Forelimb muscle (tissue), 1 donor: ENCODE results near the gene ZBTB5. TPM values are rescaled to one million over a fixed set of nuclear protein-coding genes. Genes with fewer than 3 reads are reported as not detected.
"Not testable (repeated sequence)": the region's sequence is repeated elsewhere in the genome, so short reads cannot be mapped to it uniquely, and the experiment has no call there.

Experiments
- DNase-seq: peaks from one replicate; pipeline ENCODE4 v3.0.0-alpha.2; 2013; ENCODE audit warnings: low read depth
- polyA plus RNA-seq: library from polyadenylated mRNA; unstranded; fragments of 120-200 nt; gene quantifications from one replicate; pipeline ENCODE4 v1.2.1, GENCODE V29; 2013; ENCODE audit not compliant: insufficient read length

The ZBTB5 gene
- polyA plus RNA-seq, 1 donor: 14.8 TPM

DNA sequence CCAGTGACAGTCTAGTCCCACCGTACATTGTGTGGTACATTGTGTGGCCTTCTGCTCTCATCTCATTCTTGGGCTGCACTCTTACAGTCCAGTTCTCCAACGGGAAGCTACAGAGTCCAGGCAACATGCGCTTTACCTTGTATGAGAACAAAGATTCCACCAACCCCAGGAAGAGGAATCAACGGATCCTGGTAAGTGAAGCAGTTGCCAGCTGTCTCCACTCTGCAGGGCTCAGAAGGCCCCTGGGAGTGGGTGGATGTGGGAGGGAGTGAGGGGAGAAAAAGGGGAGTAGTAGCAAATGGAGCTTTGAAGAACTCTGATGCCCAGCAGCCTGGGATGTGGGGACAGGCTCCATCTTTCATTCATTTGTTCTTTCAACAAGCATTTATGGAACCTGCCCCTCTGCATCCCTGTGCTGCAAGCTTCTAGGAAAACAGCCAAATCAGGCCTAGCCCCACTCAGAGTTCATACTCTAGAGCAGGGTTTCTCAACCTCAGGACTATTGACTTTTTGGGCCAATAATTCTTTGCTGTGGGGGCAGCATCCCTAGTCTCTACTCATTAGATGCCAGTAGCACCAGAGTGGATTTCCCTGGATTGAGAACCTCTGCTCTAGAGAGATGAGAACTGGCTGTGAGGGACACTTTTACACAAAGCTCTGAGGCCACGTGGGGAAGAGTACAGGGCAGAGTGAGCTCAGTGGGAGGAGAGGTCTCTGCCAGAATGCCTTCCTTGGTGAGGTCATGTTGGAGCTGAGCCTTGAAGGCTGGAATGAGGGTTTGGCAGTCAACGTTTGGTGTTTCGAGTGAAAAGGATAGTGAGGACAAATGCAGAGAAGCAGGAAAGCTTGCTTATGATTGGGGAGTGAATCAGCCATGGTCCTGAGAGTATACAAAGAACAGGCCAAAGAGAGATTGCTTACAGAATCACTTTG is 21.6 kb upstream of the ZBTB5 start:
- no peak for DNase-seq

DNA sequence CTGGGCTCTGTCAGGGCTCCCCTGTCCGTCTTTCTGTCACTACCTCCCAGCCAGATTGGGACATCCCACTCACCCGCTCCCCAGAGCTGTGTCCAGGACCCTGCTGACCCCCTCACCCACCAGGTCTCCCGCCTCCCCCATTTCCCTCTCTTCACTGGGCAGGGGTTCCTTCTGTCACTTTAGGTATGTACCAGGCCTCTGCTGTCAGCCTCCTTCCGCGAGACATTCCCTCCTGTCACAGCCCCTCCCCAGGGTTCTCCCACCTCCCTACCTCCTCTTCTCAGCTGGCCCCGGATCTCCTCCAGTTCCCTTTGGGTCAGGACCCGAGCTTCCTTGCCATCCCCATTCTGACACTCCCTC is 21.0 kb upstream of the ZBTB5 start:
- DNase-seq: no peak

DNA sequence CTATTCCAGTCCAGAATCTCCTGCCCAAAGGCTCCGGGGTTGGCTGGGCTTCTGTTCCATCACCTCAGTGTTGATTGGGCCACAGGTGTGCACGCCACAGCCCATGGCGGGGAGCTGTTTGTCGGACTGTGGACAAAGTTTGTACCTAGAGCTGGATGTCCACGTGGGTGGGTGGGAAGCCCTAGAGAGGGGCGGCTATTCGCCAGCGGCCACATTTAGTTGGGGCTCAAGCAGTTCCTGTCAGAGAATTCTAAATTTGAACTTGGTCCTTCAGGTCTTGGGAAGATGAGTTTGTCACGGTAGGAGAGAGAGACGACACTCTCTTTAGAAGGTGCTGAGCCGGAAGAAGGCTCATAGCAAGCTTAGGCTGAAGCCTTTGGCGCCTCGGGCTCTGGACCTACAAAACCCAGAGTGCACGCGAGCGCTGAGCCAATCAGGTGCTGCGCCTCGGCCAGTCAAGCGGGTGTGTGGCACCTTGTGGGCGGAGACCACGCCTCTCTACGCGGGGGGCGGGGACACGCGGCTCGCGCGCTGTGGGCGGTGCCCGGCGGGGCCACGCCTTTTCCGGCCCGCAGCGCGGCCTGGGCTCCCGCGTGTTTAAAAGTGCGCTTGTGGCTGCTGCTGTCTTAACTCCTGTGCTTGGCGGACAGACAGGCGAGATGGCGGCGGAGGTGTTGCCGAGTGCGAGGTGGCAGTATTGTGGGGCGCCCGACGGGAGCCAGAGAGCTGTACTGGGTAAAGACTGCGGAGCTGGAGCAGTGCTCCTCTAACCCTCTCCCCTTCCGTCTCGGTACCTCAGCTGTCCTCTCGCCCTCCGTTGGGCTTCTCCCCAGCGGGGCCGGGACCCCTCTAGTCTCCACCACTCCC is 20.4 kb upstream of the ZBTB5 start, which contains the start of gene POLR1E:
Gene POLR1E (plus strand): TSS at position 560 of the 867 bp plus-strand sequence. CDS start 100 bp downstream, at position 660.
- no peak for DNase-seq

DNA sequence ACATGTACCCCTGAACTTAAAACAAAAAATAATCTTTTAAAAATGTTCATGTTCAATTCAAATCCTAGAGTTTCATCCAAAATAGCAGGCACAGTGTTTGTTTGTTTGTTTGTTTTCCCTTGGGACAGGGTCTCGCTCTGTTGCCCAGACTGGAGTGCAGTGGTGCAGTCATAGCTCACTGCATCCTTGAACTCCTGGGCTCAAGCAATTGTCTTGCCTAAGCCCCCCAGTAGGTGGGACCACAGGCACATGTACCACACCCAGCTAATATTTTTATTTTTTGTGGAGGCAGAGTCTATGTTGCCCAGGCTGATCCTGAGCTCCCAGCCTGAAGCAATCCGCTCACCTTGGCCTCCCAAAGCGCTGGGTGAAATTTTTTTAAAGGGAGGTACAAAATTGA is 15.5 kb upstream of the ZBTB5 start:
- DNase-seq: no peak

DNA sequence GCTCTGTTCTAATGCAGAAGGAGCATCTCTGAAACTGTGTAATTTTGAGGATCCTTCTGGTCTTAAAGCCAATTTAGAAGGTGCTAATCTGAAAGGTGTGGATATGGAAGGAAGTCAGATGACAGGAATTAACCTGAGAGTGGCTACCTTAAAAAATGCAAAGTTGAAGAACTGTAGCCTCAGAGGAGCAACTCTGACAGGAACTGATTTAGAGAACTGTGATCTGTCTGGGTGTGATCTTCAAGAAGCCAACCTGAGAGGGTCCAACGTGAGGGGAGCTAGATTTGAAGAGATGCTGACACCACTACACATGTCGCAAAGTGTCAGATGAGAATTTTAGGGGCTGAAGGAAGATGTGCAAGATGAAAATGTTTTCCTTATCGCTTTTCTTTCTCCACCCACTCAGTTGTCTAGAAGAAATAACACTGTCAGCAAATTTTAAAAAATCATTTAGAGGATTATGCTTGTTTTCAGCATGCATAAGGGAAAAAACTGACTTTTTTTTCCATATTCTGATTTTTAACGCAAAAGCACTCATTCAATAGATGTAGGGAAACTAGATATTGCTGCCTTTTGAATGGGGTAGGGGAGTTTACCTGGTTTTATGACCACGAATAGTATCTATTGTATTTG is 12.9 kb upstream of the ZBTB5 start:
- not testable (repeated sequence) for DNase-seq

DNA sequence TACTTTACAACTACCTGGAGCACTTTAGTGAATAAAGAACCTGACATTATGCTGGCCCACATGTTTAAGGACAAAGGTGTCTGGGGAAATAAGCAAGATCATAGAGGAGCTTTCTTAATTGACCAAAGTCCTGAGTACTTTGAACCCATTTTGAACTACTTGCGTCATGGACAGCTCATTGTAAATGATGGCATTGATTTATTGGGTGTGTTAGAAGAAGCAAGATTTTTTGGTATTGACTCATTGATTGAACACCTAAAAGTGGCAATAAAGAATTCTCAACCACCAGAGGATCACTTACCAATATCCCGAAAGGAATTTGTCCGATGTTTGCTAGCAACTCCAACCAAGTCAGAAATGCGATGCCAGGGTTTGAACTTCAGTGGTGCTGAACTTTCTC is 12.2 kb upstream of the ZBTB5 start:
- DNase-seq: not testable (repeated sequence)

DNA sequence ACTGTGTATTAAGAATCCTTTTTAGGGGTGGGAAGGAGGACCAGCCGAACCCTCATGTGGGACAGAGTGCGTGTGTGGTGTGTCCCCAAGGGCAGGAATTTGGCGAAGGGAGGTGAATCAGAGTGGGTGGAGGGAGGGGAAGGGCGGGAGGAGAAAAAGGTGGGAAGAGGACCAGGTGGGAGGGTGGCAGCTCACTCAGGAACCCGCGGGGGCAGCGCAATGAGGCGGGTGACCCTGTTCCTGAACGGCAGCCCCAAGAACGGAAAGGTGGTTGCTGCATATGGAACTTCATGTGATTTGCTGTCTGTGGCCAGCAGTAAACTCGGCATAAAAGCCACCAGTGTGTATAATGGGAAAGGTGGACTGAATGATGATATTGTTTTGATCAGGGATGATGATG is 11.7 kb upstream of the ZBTB5 start:
- DNase-seq: no peak

DNA sequence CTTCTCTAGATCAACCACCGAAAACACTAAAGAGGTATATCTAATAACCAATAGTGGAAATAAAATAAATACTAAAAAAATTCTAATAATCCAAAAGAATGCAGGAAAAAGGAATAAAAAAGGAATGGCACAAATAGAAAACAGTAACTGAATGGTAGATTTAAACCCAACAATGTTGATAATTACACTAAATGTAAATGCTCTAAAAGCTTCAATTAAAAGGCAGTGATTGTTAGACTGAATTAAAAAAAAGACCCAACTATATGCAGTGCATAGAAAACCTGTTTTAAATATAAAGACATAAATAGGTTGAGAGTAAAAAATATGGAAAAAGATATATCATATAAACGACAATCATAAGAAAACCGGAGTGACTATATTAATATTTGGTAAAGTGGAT is 9.2 kb upstream of the ZBTB5 start:
- no peak for DNase-seq

DNA sequence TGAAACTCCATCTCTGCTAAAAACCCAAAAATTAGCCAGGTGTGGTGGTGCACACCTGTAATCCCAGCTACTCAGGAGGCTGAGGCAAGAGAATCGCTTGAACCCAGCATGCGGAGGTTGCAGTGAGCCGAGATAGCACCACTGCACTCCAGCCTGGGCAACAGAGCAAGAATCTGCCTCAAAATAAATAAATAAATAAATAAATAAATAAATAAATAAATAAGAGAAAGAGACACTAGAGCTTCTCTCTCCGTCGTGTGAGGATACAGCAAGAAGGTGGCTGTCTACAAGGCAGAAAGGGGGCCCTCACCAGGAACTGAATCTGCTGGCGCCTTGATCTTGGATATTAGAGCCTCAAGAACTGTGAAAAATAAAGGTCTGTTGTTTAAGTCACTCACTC is 8.7 kb upstream of the ZBTB5 start:
- not testable (repeated sequence) for DNase-seq

DNA sequence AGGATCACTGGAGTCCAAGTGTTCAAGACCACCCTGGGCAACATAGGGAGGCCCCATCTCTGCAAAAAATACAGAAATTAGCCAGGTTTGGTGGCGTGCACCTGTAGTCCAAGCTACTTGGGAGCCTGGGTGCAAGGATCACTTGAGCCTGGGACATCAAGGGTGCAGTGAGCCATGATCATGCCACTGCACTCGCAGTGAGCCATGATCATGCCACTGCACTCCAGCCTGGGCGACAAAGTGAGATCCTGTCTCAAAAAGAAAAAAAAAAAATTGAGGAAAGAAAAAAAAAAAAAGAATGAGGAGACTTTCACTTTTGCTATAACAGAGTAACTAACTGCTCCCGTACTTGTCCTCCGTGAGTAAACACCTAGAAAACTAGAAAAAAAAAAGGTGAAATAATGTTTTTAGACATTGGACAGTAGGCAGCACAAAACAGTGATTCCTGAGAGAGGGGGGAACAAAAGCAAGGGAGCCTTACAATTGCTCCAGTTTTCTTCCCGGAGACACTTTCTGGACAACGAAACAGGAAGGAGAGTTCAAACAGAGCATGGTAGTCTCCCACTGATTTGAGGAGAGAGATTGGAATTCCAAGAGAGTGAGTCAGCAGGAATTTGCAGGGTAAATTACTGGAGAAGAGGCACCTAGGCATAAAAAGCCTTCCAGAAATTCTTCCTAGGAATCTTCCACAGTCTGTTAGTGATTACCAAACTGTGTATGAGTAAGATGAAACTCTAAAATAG is 6.9 kb upstream of the ZBTB5 start:
- no peak for DNase-seq

DNA sequence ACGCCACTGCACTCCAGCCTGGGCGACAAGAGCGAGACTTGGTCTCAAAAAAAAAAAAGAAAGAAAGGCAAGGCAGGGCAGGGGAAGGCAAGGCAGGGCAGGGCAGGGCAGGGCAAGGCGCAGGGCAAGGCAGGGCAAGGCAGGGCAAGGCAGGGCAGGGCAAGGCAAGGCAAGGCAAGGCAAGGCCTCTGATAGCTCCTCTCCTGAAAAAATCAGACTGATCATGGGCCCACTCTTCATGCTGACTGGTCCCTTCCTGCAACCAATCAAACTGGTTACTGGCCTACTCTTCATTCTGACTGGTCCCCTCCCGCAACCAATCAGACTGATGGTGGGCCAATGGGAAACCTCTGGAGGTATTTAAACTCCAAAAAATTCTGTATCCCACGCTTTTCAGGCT is 3.4 kb upstream of the ZBTB5 start:
- no peak for DNase-seq

DNA sequence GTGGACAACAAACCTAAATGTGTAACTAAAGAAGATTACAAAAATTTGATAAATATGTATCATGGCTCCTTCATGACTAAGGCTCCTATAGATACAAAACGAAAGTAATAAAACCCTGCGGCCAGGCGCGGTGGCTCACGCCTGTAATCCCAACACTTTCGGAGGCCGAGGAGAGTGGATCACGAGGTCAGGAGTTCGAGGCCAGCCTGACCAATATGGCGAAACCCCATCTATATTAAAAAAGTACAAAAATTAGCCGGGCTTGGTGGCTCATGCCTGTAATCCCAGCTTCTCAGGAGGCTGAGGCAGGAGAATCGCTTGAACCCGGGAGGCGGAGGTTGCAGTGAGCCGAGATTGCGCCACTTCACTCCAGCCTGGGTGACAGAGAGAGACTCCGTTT is 2.3 kb upstream of the ZBTB5 start:
- DNase-seq: not testable (repeated sequence)

DNA sequence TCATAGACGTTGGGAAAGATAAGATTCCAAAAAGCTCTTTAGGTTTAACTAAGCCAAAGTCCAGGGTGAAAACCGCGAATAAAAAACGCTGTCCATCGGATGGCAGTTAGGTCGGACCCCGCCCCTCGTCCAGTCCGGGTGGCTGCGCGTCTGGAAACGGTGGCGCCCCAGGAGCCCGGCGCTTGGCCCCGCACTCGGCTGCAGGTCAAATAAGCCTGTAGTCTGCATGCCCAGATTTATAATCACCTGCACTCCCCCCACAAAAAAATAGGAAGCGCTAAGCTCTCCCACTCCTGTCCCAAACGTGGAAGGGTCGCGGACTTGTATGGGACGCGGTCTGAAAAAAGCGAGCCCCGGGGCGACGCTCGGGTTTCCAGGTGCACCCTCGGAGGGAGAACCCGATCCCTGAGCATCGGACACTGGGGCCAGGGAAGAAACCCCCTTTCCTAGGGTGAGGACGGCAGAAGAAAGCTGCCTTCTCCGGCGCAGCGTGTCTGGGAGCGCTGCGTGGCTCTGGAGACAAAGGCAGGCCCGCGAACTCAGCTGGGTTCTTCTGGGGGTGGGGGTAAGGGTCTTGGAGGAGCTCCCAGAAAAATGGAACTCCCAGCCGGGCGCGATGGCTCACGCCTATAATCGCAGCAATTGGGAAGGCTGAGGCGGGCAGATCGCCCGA is 923 bp upstream of the ZBTB5 start:
- DNase-seq: peak; percentile 59

DNA sequence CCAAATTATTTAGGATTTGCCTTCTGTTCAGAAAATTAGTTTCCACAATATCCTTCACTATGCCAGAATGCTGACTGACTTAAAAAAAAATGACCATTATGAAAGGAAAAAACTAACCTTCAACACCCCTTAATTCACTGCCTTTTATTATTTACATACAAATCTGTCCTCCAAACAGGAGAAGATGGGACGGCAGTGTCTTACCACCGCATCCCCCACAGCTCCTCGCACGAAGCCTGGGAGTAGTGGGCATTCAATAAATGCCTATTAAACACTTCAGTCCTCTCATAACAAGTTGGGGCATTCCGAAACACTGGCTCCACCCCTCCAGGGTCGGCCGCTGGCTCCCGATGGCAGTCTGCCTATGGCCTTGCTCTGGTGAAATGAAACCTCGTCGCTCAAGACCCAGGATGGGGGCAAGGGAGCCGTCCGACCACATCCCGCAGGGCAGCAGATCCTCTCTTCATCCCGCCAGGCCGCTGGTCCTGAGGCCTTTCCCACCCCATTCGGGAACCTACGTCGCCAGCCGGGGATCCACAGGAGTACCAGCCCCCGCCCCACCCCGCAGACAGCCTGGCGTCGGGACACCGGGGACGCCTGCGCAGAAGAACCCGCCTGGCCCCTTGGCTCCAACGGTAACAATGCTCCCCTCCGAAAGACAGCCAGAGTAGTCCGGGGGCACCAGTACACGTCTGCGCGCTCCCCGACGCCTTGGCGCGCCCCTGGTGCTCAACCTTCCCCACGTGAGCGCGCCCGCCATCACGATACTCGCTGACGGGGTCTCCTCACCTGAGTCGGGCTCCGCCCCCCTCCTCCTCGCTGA is 613 bp downstream of the ZBTB5 start:
- no peak for DNase-seq

DNA sequence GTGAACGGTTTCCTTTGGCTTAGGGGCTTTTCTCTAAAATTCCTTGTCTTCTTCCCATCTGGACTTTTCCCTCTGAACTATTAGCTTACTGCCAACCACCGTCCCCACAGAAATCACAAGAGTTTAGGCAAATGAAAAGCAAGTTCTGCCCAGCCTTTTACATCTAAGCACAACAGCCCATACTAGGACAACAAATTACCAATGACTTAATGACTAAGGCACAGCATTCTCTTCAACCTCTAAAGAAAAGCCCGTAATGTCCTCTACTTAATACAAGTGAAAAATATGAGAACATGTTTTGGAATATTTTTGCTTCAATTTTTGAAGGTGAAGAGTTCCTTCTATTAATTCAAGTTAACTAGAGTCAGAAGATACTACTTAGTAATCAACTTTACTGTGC is 1.2 kb downstream of the ZBTB5 start:
- no peak for DNase-seq

DNA sequence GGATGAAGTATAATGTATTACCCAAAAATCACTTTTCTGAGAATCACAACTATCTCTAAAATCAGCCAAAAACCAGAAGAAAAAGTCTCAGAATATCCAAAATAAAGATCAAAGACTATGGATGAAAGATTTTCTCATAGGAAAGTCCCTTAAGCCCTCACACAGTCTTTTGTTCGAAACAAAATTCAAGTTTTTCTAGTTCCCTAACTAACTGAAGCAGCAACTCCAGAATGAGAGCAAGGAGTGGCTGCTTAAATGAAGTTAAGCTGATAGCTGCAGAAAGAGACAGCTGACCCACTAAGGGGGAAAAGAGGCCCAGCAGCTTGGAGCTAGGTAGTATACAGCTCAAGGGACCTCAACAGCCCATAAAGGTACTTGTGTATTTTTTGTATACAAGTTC is 8.4 kb downstream of the ZBTB5 start:
- DNase-seq: no peak

DNA sequence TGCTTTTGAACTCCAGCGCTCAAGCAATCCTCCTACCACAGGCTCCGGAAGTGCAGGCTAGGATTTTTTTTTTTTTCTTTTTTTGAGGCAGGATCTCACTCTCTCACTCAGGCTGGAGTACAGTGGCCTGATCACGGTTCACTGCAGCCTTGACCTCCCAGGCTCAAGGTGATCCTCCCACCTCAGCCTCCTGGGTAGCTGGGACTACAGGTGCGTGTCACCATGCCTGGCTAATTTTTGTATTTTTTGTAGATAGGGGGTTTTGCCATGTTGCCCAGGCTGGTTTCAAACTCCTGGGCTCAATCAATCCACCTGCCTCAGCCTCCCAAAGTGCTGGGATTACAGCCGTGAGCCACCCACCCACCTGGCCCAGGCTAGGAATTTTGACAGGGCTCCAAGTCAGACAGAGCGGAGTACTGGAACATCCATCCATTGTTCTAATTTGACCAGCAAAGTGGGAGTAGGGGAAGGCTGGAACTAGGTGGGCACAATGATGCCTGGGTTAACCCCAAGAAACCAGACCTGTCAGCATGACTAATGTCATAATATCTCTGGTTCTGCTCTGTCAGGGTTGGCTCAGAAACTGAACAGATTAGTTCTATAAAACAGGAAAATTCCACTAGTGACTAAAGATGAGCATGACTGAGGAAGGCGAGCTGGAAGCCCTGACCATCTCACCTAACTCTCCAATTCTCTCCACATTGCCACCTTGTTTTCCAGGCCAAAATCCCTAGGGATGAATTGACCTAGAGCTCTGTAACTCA is 9.2 kb downstream of the ZBTB5 start:
- no peak for DNase-seq

DNA sequence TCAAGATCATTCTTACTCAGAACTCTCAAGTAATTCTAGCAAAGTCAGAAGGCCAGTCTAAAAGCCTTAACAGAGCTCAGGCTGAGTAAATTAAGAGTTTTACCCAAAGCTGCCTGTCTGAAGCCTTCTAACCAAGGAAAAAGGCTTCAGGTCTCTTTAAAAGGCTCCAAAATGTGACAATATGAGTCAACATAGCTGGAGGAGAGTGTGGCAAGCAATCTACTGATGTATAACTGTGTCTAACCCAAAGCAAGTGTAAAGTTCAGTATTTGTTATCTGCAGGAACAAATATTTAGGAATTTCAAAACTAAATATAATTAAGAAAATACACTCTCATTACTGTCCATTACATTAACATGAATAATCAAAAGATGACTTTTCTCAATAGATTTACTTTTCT is 11.0 kb downstream of the ZBTB5 start:
- no peak for DNase-seq

DNA sequence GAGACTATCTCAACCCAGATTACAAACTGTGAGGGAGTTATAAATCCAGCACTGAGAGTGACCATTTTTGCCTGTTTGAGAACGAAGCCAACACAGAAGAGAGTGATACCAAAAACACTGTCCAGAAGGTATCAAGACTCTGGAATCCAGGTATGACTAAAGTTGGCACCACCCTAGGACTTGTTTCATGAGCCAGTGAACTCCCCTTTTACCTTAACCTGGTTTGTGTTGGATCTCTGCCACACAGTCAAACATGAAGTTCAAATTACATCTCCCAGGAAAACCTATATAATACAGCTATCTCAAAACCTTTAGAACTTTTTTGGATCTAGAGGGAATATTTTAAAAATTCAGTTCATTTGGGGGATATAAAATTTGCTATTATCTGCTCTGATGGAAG is 11.4 kb downstream of the ZBTB5 start:
- no peak for DNase-seq
